NCI-H524 treated with DMSO at 0.1 percent for 48 hours (cell line): Measurements from ENCODE around the gene PUSL1.
"Not testable (repeated sequence)": the region's sequence is repeated elsewhere in the genome, so short reads cannot be mapped to it uniquely, and the experiment has no call there.

Source experiments
- DNase-seq: peaks from one replicate; lab custom pipeline; 2025; lab: John Stamatoyannopoulos, UW

PUSL1 gene

DNA sequence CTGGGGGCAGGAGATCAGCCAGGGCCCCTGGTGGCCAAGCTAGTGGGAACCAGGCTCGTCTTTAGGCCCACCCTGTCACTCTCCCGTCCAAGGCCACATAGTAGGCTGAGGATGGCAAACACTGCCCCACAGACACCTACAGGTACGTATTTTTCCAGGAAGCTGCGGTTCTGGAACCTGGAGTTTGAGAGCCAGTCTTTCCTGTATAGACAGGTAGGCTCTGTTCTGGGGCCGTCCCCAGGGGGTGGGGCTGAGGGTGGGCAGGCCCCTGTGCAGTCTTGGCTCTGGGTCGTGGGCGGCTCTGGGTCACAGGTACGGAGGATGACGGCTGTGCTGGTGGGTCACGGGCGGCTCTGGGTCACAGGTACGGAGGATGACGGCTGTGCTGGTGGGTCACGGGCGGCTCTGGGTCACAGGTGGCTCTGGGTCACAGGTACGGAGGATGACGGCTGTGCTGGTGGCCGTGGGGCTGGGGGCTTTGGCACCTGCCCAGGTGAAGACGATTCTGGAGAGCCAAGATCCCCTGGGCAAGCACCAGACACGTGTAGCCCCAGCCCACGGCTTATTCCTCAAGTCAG lies 2.2 kb downstream of the PUSL1 start:
- no peak for DNase-seq

- no peak for DNase-seq
Observed at GRCh38 chr1:1311107-1312104, 3.0 kb downstream of the PUSL1 start.

GRCh38 chr1:1312450-1313314 lies 4.3 kb downstream of the PUSL1 start:
- DNase-seq: no peak

DNA sequence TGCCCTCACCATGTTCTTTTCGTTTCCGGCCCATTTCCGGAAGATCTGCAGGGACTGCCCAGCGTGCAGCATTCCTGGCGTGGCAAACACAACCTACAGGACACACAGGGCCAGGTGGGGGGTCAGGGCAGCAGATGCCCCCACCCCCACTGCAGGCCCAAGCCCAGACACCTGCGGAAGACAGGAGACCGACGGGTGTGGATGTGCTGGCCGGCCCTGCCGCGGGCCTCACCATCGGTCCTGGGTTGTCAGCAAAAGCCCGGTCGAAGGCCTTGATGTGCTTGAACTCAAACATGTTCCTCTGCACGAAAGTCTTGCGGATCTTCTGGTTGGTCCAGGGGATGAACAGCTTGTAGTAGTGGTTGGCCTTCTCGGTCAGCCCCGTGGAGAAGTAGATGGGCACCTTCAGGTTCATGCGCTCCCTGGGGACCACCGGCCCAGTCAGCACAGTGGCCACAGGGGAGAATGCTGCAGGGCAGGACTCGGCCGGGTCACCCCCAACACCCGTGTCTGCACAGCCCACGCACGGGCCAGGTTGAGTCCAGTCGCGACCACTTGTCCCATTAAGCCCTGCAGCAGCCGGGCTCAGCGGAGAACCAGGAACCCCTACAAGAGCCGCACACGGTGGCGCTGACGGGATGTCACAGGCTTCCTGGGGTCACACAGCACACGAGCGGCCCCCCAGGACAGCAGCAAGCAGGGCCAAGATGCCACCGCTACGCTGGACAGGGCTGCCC lies 5.3 kb downstream of the PUSL1 start:
- no peak for DNase-seq

GRCh38 chr1:1314237-1314586 lies 5.8 kb downstream of the PUSL1 start:
- no peak for DNase-seq

- DNase-seq: no peak
Observed at GRCh38 chr1:1314678-1315335, 6.4 kb downstream of the PUSL1 start.

GRCh38 chr1:1315435-1315954 lies 7.1 kb downstream of the PUSL1 start:
- DNase-seq: no peak

DNA sequence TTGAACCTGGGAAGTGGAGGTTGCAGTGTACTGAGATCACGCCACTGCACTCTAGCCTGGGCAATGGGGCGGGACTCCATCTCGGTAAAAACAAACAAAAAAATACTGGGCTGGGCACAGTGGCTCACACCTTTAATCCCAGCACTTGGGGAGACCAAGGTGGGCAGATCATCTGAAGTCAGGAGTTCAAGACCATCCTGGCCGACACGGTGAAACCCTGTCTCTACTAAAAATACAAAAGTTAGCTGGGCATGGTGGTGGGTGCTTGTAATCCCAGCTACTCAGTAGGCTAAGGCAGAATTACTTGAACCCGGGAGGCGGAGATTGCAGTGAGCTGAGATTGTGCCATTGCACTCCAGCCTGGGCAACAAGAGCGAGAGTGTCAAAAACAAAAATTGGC lies 7.8 kb downstream of the PUSL1 start:
- not testable (repeated sequence) for DNase-seq

DNA sequence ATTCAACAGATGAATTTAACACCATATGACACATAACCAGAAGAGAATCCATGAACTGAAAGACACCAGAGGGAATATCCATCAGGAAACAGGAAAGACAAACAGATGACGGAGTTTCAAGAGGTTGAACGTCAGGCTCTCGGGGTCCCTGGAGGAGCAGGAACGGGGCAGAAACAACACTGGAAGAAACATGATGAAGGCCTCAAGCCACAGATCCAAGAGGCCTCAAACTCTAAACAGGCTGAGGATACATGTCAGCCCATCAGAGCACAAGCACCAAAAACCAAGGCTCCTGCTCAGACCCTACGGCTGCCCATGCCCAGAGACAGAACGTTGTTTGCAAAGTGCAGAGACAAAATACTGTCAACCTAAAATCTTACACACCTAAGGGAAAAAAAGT lies 9.0 kb downstream of the PUSL1 start:
- no peak for DNase-seq

DNA sequence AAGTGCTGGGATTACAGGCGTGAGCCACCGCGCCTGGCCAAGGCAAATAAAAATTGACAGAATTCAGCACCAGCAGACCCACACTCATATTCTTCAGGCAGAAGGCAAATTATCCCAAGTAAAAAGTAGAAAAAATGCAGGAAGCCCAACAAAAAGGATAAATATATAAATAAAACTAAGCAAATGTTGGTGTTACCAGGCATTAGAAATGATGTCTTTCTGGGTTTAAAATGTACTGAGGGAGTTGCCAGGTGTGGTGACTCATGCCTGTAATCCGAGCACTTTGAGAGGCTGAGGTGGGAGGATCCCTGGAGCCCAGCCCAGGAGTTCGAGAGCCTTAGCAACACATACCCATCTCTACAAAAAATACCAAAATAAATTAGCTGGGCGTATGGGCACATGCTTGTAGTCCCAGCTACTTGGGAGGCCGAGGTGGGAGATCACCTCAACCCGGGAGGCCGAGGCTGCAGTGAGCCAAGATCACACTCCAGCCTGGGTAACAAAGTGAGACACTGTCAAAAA lies 9.8 kb downstream of the PUSL1 start:
- no peak for DNase-seq

- DNase-seq: no peak
Observed at GRCh38 chr1:1318777-1319645, 10.6 kb downstream of the PUSL1 start.

DNA sequence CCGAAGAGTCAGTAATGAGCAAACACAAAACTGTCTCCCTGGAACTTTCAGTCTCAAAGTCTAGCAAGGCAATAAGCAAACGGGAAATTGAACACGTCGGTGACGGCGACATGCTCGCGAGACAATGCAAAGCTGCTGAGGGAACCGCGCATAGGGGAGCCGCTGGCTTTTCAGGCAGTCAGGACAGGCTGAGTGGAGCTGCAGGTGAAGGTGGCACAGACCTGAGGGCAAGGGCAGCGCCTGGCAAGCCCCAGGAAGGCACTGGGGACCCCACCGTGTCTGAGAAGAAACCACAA lies 11.2 kb downstream of the PUSL1 start:
- no peak for DNase-seq

DNA sequence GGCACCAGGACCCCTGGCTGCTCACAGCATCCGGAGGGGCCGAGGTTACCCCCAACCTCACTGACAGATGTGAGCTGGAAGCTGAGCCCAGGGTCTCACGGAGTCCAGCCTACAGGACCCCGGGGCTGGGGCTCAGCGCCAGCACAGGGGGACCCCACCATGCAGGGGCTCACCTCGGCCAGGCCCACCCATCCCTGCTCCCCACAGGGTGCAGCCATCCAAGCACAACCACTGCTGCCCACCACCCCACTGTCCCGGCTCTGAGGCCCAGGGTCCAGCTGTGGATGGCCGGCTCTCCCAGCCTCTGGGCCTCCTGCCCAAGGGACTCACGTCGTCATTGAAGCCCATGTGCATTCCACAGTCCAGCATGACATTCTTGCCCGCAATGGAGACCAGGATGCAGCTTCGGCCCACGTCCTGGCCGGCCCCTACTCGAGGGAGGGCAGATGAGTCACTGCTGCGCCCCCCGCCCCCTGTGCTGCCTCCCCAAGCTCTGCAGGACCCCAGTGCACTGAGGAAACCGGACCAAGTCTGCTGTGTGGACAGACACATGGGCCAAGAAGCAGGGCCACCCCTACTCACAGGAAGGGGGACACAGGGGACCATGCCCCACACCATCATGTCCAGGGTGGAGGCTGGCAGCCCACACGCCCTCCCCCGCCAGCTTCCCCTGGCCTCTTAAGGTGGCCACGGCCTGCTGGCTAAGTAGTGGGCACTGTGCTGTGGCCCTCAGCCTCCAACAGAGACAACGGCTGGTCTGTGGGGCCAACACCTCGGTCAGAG lies 12.5 kb downstream of the PUSL1 start:
- DNase-seq: no peak

DNA sequence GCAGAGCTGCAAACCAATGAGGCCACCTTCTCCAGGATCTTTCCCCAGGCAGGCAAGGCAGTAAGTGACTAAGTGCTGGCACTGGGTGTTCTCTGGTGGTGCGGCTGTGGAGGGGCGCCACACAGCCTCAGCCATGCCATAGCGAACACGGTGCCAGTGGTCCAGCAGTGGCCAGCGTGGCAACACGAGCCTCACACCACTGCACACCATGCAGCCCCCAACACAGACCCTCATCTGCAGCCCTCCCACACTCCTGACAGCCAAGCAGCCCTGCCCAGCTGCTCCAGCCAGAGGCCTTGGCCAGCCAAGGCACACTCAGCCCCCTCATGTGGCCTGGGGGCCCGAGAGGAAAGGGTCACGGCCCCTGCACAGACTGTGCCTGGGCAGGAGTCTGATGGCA lies 13.1 kb downstream of the PUSL1 start:
- DNase-seq: no peak

- no peak for DNase-seq
Observed at GRCh38 chr1:1322418-1322817, 14.0 kb downstream of the PUSL1 start.

DNA sequence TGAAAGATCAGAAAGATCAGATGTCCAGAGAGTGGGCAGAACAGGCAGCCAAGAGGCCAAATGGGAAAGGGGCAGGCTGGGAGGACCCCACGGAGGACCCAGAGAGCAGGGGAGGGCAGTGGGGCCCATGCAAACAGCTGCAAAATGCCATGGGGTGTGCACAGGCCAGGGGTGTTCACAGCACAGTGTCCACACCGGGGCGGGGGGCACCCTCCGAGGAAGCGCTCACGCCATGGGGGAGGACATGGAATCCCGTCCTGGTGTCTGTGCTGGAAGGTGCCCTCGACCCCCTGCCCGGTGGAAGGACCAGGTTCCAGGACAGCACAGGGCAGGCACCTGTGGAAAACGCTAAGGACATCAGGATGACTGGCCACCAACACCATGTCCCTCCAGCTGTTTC lies 14.6 kb downstream of the PUSL1 start:
- no peak for DNase-seq

DNA sequence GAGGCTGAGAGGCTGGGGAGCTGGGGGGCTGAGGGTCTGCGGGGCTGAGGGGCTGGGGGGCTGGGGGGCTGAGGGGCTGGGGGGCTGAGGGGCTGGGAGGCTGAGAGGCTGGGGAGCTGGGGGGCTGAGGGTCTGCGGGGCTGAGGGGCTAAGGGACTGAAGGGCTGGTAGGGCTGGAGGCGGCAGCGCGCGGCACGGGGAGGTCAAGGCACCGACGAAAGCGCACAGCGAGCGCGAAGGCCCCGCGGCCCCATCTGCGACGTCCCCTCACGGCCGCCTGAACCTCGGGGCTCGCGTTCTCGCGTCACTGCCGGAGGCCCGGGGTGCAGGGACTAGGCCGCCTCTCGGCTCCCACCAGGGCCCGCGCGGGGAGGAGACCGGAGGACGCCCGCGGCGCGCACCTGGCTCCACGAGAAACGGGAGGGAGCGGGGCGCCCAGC lies 15.7 kb downstream of the PUSL1 start:
- DNase-seq: no peak

DNA sequence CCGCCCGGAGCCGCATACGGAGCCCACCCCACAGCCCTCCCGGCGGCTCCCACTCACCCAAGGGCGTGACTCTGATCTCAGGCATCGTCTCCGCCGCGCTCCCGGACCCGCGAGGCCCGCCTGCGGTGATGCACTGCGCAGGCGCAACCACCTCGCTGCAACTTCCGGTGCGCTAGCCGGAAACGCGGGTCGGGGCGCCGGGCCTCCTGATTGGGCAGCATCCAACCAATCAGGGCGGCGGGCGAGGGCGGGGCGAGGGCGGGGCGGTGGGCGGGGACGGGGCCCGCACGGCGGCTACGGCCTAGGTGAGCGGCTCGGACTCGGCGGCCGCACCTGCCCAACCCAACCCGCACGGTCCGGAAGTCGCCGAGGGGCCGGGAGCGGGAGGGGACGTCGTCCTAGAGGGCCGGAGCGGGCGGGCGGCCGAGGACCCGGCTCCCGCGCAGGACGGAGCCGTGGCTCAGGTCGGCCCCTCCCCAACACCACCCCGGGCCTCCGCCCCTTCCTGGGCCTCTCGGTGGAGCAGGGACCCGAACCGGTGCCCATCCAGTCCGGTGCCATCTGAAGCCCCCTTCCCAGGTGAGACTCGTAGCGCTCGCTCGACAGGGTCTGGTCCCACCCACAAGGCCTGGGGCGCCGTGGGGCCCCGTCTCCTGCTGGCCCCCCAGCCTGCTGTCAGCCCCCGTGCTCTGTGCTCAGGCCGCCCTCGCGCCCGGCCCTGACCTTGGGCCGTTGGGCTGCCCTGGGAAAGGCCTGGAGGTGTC lies 16.3 kb downstream of the PUSL1 start, which contains the start of the genes CPTP and INTS11:
Gene CPTP (plus strand): TSS at position 279 of the 764 bp plus-strand sequence. CDS start 2,109 bp downstream, outside the sequence.
Gene INTS11 (minus strand): TSS at position 137 of the 764 bp plus-strand sequence. CDS start 52 bp downstream, at position 85.
- DNase-seq: peak; percentile 12
